Nephron (organoid): Measurements from ENCODE around the gene DAGLB.

Experiments used
- H3K27ac Mint-ChIP-seq, 3 experiments: 2 replicates each; pipeline ENCODE4 v1.8.0; 2020; ENCODE audit warnings: mixed read lengths in 3 of 3, mild to moderate bottlenecking in 2 of 3, moderate library complexity in 1 of 3
- H3K27me3 Mint-ChIP-seq: 2 replicates; pipeline ENCODE4 v1.8.0; 2021; ENCODE audit warnings: low read depth, mild to moderate bottlenecking, moderate library complexity, mixed read lengths
- H3K36me3 Mint-ChIP-seq: 2 replicates; pipeline ENCODE4 v1.8.0; 2020; ENCODE audit warnings: low read depth, mixed read lengths
- H3K4me1 Mint-ChIP-seq: 2 replicates; pipeline ENCODE4 v1.8.0; 2020; ENCODE audit warnings: mixed read lengths
- H3K4me3 Mint-ChIP-seq, 3 experiments: 2 replicates each; pipeline ENCODE4 v1.8.0; 2020; ENCODE audit warnings: mild to moderate bottlenecking in 3 of 3, mixed read lengths in 3 of 3, moderate library complexity in 2 of 3
- H3K9me3 Mint-ChIP-seq: 2 replicates; pipeline ENCODE4 v1.8.0; 2020; ENCODE audit warnings: mixed read lengths
- CTCF ChIP-seq, 3 experiments: fragments of 200-600 bp; sonication (generic); IDR thresholded peaks; one replicate each; pipeline ENCODE4 v1.5.0; 2021; ENCODE audit warnings: antibody characterized with exemption in 3 of 3; ENCODE audit not compliant: unreplicated experiment in 3 of 3

Gene DAGLB

DNA sequence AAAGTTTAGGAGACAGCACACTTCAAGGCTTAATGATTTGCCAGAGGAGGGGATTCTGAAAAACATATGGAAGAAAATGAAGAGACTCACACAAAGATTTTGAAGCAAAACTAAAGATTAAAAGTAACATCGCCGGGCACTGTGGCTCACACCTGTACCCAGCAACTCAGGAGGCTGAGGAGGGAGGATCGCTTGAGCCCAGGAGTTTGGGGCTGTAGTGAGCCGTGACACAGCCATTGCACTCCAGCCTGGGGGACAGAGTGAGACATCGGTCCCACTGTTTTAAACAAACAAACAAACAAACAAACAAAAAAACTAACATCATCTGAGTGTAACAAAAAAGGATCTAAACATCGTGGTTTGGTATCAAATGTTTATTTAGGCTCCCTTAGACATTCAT, 33.7 kb upstream of the DAGLB start:
- Mint-ChIP-seq H3K4me1 (peaks cover 50% of the 10 kb centered on the region), H3K9me3 (peaks cover 6% of the 10 kb centered on the region), H3K36me3 (peaks cover 24% of the 10 kb centered on the region), H3K27me3 (peaks cover 5% of the 10 kb centered on the region), H3K4me3 (peak overlapping the region; percentile 74 to 87 (median 83)), H3K27ac (peak overlapping the region in 2 of 3 experiments; percentile 48 to 49)
- no peak for TF ChIP-seq CTCF (IDR thresholded peaks at IDR 0.05; ENCODE audit: unreplicated experiment in 3 of 3)

DNA sequence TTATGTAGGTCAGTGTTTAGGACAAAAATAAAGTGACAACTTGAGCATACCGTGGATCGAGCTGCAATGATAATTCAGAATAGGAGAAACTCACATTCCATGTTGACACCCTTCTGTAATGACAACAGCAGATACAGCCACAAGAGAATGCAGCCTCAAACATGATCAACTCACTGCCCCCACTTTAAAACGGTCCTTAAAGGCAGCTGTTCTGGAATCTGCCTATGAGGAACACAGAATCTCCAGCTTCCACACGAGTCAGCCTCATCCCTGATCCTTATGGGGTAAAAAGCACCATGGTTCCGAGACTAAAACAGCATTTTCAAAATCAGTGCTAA, 32.5 kb upstream of the DAGLB start:
- peak overlapping the region in 2 of 3 experiments; percentile 65 to 87 for H3K4me3 Mint-ChIP-seq
- TF ChIP-seq CTCF (IDR thresholded peaks at IDR 0.05; ENCODE audit: unreplicated experiment in 3 of 3) = no peak

DNA sequence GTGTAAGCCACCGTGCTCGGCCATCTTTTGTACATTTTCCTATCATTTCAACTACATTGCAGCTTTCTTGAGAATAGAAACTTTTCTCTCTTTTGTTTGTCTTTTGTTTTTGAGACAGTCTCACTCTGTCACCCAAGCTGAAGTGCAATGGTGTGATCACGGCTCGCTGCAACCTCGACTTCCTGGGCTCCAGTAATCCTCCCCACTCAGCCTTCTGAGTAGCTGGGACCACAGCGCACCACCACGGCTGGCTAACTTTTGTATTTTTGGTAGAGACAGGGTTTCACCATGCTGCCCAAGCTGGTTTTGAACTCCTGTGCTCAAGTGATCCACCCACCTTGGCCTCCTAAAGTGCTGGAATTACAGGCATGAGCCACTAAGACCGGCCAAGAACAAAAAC, 31.3 kb upstream of the DAGLB start:
- Mint-ChIP-seq H3K9me3 (no peaks in the 10 kb centered on the region), H3K4me1 (peaks cover 57% of the 10 kb centered on the region), H3K4me3 (no peak overlapping the region), H3K36me3 (peaks cover 24% of the 10 kb centered on the region), H3K27me3 (no peaks in the 10 kb centered on the region), H3K27ac (no peak overlapping the region)
- TF ChIP-seq CTCF (IDR thresholded peaks at IDR 0.05; ENCODE audit: unreplicated experiment in 3 of 3) = no peak

More for the DNA sequence above, 32.5 kb upstream of the DAGLB start:
- peaks cover 60% of the 10 kb centered on the region for H3K4me1 Mint-ChIP-seq
- H3K36me3 Mint-ChIP-seq = peaks cover 24% of the 10 kb centered on the region
- H3K27ac Mint-ChIP-seq = peak overlapping the region; percentile 9 to 41 (median 10)
- H3K9me3 Mint-ChIP-seq = peaks cover 6% of the 10 kb centered on the region
- peaks cover 5% of the 10 kb centered on the region for H3K27me3 Mint-ChIP-seq

- Mint-ChIP-seq H3K36me3 (peaks cover 25% of the 10 kb centered on the region), H3K4me1 (peaks cover 60% of the 10 kb centered on the region), H3K4me3 (no peak overlapping the region), H3K27ac (no peak overlapping the region), H3K9me3 (no peaks in the 10 kb centered on the region), H3K27me3 (no peaks in the 10 kb centered on the region)
- TF ChIP-seq CTCF (IDR thresholded peaks at IDR 0.05; ENCODE audit: unreplicated experiment in 3 of 3) = no peak
Measured at GRCh38 chr7:6478186-6478585, 30.4 kb upstream of the DAGLB start.

GRCh38 chr7:6477318-6477660, 29.5 kb upstream of the DAGLB start:
- Mint-ChIP-seq H3K36me3 (peaks cover 29% of the 10 kb centered on the region), H3K4me3 (no peak overlapping the region), H3K4me1 (peaks cover 62% of the 10 kb centered on the region)

More at GRCh38 chr7:6477318-6477660, 29.5 kb upstream of the DAGLB start:
- peak overlapping the region in 1 of 3 experiments; percentile 55 for H3K27ac Mint-ChIP-seq
- H3K27me3 Mint-ChIP-seq = no peaks in the 10 kb centered on the region
- no peaks in the 10 kb centered on the region for H3K9me3 Mint-ChIP-seq
- no peak for TF ChIP-seq CTCF (IDR thresholded peaks at IDR 0.05; ENCODE audit: unreplicated experiment in 3 of 3)
